Brain microvascular endothelial cell (primary cell): ENCODE data around the gene SPPL2C.

Experiments
- DNase-seq: peaks from one replicate; pipeline ENCODE4 v3.0.0-alpha.2; 2020
- H3K27ac ChIP-seq: fragments of 250-450 bp; sonication (Bioruptor Pico); 2 replicates; pipeline ENCODE4 v1.5.1; 2020; ENCODE audit warnings: mild to moderate bottlenecking, moderate library complexity
- H3K27me3 ChIP-seq: fragments of 250-450 bp; sonication (Bioruptor Pico); replicated peaks from 2 replicates; pipeline ENCODE4 v1.5.1; 2020; ENCODE audit warnings: mild to moderate bottlenecking
- H3K36me3 ChIP-seq: fragments of 250-450 bp; sonication (Bioruptor Pico); replicated peaks from 2 replicates; pipeline ENCODE4 v1.5.1; 2020; ENCODE audit warnings: mild to moderate bottlenecking
- H3K4me3 ChIP-seq: 2 replicates; pipeline ENCODE4 v1.5.1; 2011; ENCODE audit warnings: low read depth, mild to moderate bottlenecking, control low read depth, low read length, moderate library complexity
- in situ Hi-C: cut with HindIII; loops from 2 replicates; pipeline ENCODE4 v1.10.0; 2017; ENCODE audit warnings: low sequenced_read_pairs, low pct_ligation_motif_present
- TF ChIP-seq, protein P1 (sequence below): IDR thresholded peaks from 2 replicates; pipeline ENCODE4 v1.5.1; 2011; ENCODE audit warnings: low read depth, mild to moderate bottlenecking, moderate library complexity, low read length, control low read depth, inconsistent platforms; ENCODE audit errors: missing control alignments

The SPPL2C gene

GRCh38 chr17:45825792-45826191 is 18.9 kb upstream of the SPPL2C start:
- no peak for DNase-seq
- Histone ChIP-seq H3K27ac (no peak overlapping the region), H3K27me3 (no peaks in the 10 kb centered on the region), H3K4me3 (no peak overlapping the region), H3K36me3 (no peaks in the 10 kb centered on the region)
- in situ Hi-C loops, result no loop called here
- TF ChIP-seq, protein P1, sequence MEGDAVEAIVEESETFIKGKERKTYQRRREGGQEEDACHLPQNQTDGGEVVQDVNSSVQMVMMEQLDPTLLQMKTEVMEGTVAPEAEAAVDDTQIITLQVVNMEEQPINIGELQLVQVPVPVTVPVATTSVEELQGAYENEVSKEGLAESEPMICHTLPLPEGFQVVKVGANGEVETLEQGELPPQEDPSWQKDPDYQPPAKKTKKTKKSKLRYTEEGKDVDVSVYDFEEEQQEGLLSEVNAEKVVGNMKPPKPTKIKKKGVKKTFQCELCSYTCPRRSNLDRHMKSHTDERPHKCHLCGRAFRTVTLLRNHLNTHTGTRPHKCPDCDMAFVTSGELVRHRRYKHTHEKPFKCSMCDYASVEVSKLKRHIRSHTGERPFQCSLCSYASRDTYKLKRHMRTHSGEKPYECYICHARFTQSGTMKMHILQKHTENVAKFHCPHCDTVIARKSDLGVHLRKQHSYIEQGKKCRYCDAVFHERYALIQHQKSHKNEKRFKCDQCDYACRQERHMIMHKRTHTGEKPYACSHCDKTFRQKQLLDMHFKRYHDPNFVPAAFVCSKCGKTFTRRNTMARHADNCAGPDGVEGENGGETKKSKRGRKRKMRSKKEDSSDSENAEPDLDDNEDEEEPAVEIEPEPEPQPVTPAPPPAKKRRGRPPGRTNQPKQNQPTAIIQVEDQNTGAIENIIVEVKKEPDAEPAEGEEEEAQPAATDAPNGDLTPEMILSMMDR, result no peak

- in situ Hi-C loops, result no loop called here
- H3K36me3 ChIP-seq, result no peaks in the 10 kb centered on the region
- H3K27me3 ChIP-seq, result no peaks in the 10 kb centered on the region
- H3K27ac ChIP-seq, result no peak overlapping the region
- DNase-seq, result no peak
- no peak overlapping the region for H3K4me3 ChIP-seq
- TF ChIP-seq, protein P1, result no peak
Observed at GRCh38 chr17:45826919-45827588, 17.6 kb upstream of the SPPL2C start.

DNA sequence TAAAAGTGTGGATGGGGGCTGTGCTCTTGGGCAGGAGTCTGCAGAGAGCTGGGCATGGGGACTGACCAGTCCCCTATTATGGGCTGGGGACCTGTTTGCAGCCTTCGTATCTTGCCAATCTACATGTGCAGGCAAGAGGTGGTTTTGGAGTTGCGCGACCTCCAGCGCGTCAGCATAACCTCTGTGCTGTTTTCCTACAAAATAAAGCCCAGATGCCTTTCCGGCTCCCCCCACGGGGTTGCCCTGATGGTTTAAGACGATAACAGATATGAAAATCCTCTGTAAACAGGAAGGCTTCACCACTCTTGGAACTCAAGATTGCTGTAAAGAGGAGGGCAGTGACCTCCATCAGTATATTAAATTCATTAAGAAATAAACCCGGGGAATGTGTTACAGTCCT is 16.5 kb upstream of the SPPL2C start:
- DNase-seq, result no peak
- in situ Hi-C loops, result no loop called here
- no peak overlapping the region for H3K27ac ChIP-seq
- TF ChIP-seq, protein P1, result no peak
- no peaks in the 10 kb centered on the region for H3K36me3 ChIP-seq
- H3K27me3 ChIP-seq, result no peaks in the 10 kb centered on the region
- no peak overlapping the region for H3K4me3 ChIP-seq

DNA sequence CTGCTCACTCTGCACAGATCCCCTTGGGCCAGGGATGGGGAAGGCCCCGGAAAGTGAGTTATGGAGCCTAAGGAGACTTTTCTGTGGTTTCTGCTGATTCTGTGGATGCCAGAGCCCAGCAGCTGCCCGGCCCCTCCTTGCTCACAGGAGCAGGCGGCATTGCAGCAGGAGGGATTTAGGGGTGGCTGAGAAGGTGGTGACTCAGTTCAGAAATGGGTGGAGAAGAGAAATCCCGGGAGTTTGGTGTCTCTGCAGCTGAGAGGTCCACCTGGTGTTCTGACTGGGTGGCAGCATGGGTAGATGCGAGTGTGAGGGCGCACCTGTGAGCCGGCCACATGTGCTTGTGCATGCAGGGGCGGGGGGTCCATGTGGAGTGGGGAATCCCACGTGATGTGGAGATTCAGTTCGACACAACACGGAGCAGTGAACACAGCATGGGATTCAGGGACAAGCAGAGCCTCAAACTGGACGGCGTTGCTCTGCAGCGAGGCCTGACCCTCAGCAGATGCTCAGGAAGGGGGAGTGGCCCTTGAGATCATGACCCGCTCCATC is 16.0 kb upstream of the SPPL2C start:
- H3K4me3 ChIP-seq, result no peak overlapping the region
- TF ChIP-seq, protein P1, result no peak
- H3K27me3 ChIP-seq, result no peaks in the 10 kb centered on the region
- H3K27ac ChIP-seq, result no peak overlapping the region
- H3K36me3 ChIP-seq, result no peaks in the 10 kb centered on the region
- DNase-seq, result no peak
- in situ Hi-C loops, result no loop called here

DNA sequence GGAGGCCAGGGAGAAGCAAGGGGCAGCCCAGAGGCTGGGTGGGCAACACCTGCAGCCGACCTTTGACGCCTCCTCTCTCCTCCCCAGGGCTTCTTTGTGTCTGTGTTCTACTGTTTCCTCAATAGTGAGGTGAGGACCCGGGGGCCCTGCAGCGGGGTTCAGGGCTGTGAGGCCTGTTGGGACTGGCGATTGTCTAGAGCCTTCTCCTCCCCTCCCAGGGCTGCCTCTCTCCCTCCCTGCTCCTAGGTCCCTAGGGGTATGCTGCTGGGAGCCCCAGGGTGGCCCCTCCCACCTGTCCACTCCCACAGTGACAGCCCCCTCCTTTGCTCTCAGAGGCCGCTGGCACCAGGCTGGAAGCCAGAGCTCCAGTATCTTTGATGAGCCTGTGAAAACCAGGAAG is 10.8 kb upstream of the SPPL2C start:
- H3K4me3 ChIP-seq, result no peak overlapping the region
- no peaks in the 10 kb centered on the region for H3K27me3 ChIP-seq
- in situ Hi-C loops, result no loop called here
- no peaks in the 10 kb centered on the region for H3K36me3 ChIP-seq
- DNase-seq, result no peak
- TF ChIP-seq, protein P1, result no peak
- no peak overlapping the region for H3K27ac ChIP-seq
